Right forelimb (tissue), 1 donor: ENCODE results near the gene C6orf52.
"Not testable (repeated sequence)": the region's sequence is repeated elsewhere in the genome, so short reads cannot be mapped to it uniquely, and the experiment has no call there.

Experiments used
- DNase-seq: peaks from one replicate; pipeline ENCODE4 v3.0.0-alpha.2; 2018

C6orf52 gene

GRCh38 chr6:10694302-10695085, at the start of gene C6orf52, which contains the start of gene PAK1IP1:
Gene C6orf52, minus strand, starts transcription at chr6:10694616. Its CDS starts 7,066 bp downstream, at chr6:10687550.
Gene PAK1IP1, plus strand, starts transcription at chr6:10694972. Its CDS starts 14 bp downstream, at chr6:10694986.
- DNase-seq: peak; percentile 96

- DNase-seq: no peak
Measured at GRCh38 chr6:10743515-10743914, 49.1 kb upstream of the C6orf52 start.

- DNase-seq: no peak
Measured at GRCh38 chr6:10742251-10742650, 47.8 kb upstream of the C6orf52 start.

- DNase-seq: not testable (repeated sequence)
Measured at GRCh38 chr6:10741643-10742042, 47.2 kb upstream of the C6orf52 start.

- DNase-seq: no peak
Measured at GRCh38 chr6:10740061-10740460, 45.6 kb upstream of the C6orf52 start.

- no peak for DNase-seq
Measured at GRCh38 chr6:10736731-10737130, 42.3 kb upstream of the C6orf52 start.

- no peak for DNase-seq
Measured at GRCh38 chr6:10733863-10734262, 39.4 kb upstream of the C6orf52 start.

GRCh38 chr6:10733151-10733715, 38.8 kb upstream of the C6orf52 start:
- no peak for DNase-seq

- no peak for DNase-seq
Measured at GRCh38 chr6:10730254-10730653, 35.8 kb upstream of the C6orf52 start.

GRCh38 chr6:10725716-10726115, 31.3 kb upstream of the C6orf52 start:
- DNase-seq: no peak

GRCh38 chr6:10725044-10725443, 30.6 kb upstream of the C6orf52 start:
- DNase-seq: no peak

GRCh38 chr6:10723567-10723881, 29.1 kb upstream of the C6orf52 start:
- DNase-seq: no peak

- peak; percentile 97 for DNase-seq
Measured at GRCh38 chr6:10722820-10723566, 28.6 kb upstream of the C6orf52 start, which contains the start of gene TMEM14C. Gene TMEM14C, plus strand, starts transcription at chr6:10723070. Its CDS starts 1,544 bp downstream, at chr6:10724614.

- no peak for DNase-seq
Measured at GRCh38 chr6:10722570-10722819, 28.1 kb upstream of the C6orf52 start.

- DNase-seq: no peak
Measured at GRCh38 chr6:10721850-10722569, 27.6 kb upstream of the C6orf52 start.

- not testable (repeated sequence) for DNase-seq
Measured at GRCh38 chr6:10720960-10721849, 26.8 kb upstream of the C6orf52 start.

- DNase-seq: peak; percentile 70
Measured at GRCh38 chr6:10720265-10720959, 26.0 kb upstream of the C6orf52 start.

GRCh38 chr6:10719964-10720264, 25.5 kb upstream of the C6orf52 start:
- peak; percentile 67 for DNase-seq

GRCh38 chr6:10719296-10719963, 25.0 kb upstream of the C6orf52 start:
- DNase-seq: no peak

GRCh38 chr6:10713962-10714361, 19.5 kb upstream of the C6orf52 start:
- no peak for DNase-seq

GRCh38 chr6:10696655-10697054, 2.2 kb upstream of the C6orf52 start:
- DNase-seq: no peak
